Coronary artery (tissue), 2 donors: Measurements from ENCODE around the gene TBC1D1.

Experiments used
- DNase-seq: peaks from one replicate; pipeline ENCODE4 v3.0.0-alpha.2; 2017; ENCODE audit warnings: low spot score
- H3K27ac ChIP-seq, 2 donors: fragments of 200-600 bp; sonication (generic); one replicate each; pipeline ENCODE4 v1.5.1; 2016 to 2019
- H3K4me3 ChIP-seq: fragments of 200-600 bp; sonication (generic); 2 replicates; pipeline ENCODE4 v1.5.1; 2016; ENCODE audit warnings: mild to moderate bottlenecking, moderate library complexity
- CTCF ChIP-seq: fragments of 200-600 bp; sonication (generic); IDR thresholded peaks from one replicate; pipeline ENCODE4 v1.5.1; 2019; ENCODE audit warnings: antibody characterized with exemption

The TBC1D1 gene

GRCh38 chr4:38062088-38062775 lies 171.3 kb downstream of the TBC1D1 start:
- peak overlapping the region; percentile 41 to 79 for H3K27ac ChIP-seq
- peak overlapping the region; percentile 61 for H3K4me3 ChIP-seq
- TF ChIP-seq CTCF: peak; percentile 66
- no peak for DNase-seq

- Histone ChIP-seq H3K4me3 (peak overlapping the region; percentile 61), H3K27ac (peak overlapping the region; percentile 41 to 79)
- TF ChIP-seq CTCF: no peak
- no peak for DNase-seq
Observed at GRCh38 chr4:38062776-38063097, 171.9 kb downstream of the TBC1D1 start.

GRCh38 chr4:38065176-38065575 lies 174.3 kb downstream of the TBC1D1 start:
- no peak for TF ChIP-seq CTCF
- no peak overlapping the region for H3K27ac ChIP-seq
- no peak for DNase-seq
- H3K4me3 ChIP-seq: no peak overlapping the region

GRCh38 chr4:38065900-38066299 lies 175.0 kb downstream of the TBC1D1 start:
- Histone ChIP-seq H3K27ac (no peak overlapping the region), H3K4me3 (no peak overlapping the region)
- no peak for DNase-seq
- TF ChIP-seq CTCF: no peak

GRCh38 chr4:38067499-38067898 lies 176.6 kb downstream of the TBC1D1 start:
- no peak for TF ChIP-seq CTCF
- no peak overlapping the region for H3K4me3 ChIP-seq
- no peak for DNase-seq
- H3K27ac ChIP-seq: no peak overlapping the region

GRCh38 chr4:38068107-38068506 lies 177.2 kb downstream of the TBC1D1 start:
- no peak overlapping the region for H3K4me3 ChIP-seq
- no peak for DNase-seq
- H3K27ac ChIP-seq: no peak overlapping the region
- TF ChIP-seq CTCF: no peak

- DNase-seq: no peak
- H3K27ac ChIP-seq: no peak overlapping the region
- H3K4me3 ChIP-seq: no peak overlapping the region
- TF ChIP-seq CTCF: no peak
Observed at GRCh38 chr4:38069271-38069760, 178.4 kb downstream of the TBC1D1 start.
